ENCODE results near the gene CRMP1. TPM values are rescaled to one million over a fixed set of nuclear protein-coding genes. Genes with fewer than 3 reads are reported as not detected.

The CRMP1 gene
- total RNA-seq (2021) (109 to 134 TPM (median 110 TPM) in 3 replicates), Bru-seq, nascent RNA (percentile 76 among the genes with signal in this experiment)
- long read RNA-seq, experiment 1, transcript CRMP1-201 (14 exons, 3,146 nt), result minor isoform, 62 of 692 reads
- long read RNA-seq, experiment 1, transcript CRMP1-205 (14 exons, 2,764 nt), result minor isoform, 13 of 692 reads
- long read RNA-seq, experiment 1, transcript CRMP1-202 (14 exons, 2,911 nt), result major isoform, 482 of 692 reads
- long read RNA-seq, experiment 1, partial matches to known transcripts, result 68 of 692 reads
- long read RNA-seq, experiment 1, other reads (novel, unspliced or antisense), result 62 of 692 reads
- long read RNA-seq, experiment 2, transcript CRMP1-201 (14 exons, 3,146 nt), result minor isoform, 24 of 203 reads
- long read RNA-seq, experiment 2, transcript CRMP1-206 (2 exons, 2,436 nt), result minor isoform, 8 of 203 reads
- long read RNA-seq, experiment 2, transcript CRMP1-202 (14 exons, 2,911 nt), result major isoform, 73 of 203 reads
- long read RNA-seq, experiment 2, partial matches to known transcripts, result 77 of 203 reads
- long read RNA-seq, experiment 2, other reads (novel, unspliced or antisense), result 20 of 203 reads
- long read RNA-seq, experiment 3, partial matches to known transcripts, result 3 of 5 reads
- long read RNA-seq, experiment 3, other reads (novel, unspliced or antisense), result 1 of 5 reads

GRCh38 chr4:5893004-5893580 lies at the start of gene CRMP1:
Gene CRMP1 (minus strand): TSS chr4:5893086. CDS start chr4:5892969, 117 bp downstream.
- peaks cover 12% of the 10 kb centered on the region for H3K9me3 Mint-ChIP-seq
- H3K27me3 Mint-ChIP-seq (ENCODE audit: low read depth), result peaks cover 85% of the 10 kb centered on the region

More at GRCh38 chr4:5893004-5893580, at the start of gene CRMP1:
- peak within 1 kb of the TSS; percentile 73 for H3K4me3 Mint-ChIP-seq
- H3K4me1 Mint-ChIP-seq, result peaks cover 46% of the 10 kb centered on the region
- peaks cover 8% of the 10 kb centered on the region for H3K36me3 Mint-ChIP-seq
- ChIA-PET CTCF (interaction anchor here (0.7 to 2.1 kb wide), 8 partner anchors 10 to 140 kb away, joined by 3 to 13 read pairs (median 6); no protein-coding TSS in a partner anchor), POLR2A (no interaction called here)
- DNase-seq (ENCODE audit: low spot score), result peak; percentile 81
- TF ChIP-seq PREB (CRISPR knock-in tag; IDR thresholded peaks at IDR 0.05; ENCODE audit: borderline replicate concordance) (no peak), NFYB (CRISPR knock-in tag; conservative IDR thresholded peaks at IDR 0.05; ENCODE audit: low read depth) (no peak), ZNF425 (CRISPR knock-in tag; conservative IDR thresholded peaks at IDR 0.05) (no peak), CTCF (IDR thresholded peaks at IDR 0.05) (no peak), IRF2 (CRISPR knock-in tag; IDR thresholded peaks at IDR 0.05; ENCODE audit: borderline replicate concordance, low read depth) (no peak), MAX (CRISPR knock-in tag; IDR thresholded peaks at IDR 0.05) (peak; percentile 21; the same call in 1 of the 2 replicates), NFE2L1 (CRISPR knock-in tag; IDR thresholded peaks at IDR 0.05) (0 out of 2 replicates have a peak, but pooled peaks have one; percentile 17), FOXP4 (CRISPR knock-in tag; IDR thresholded peaks at IDR 0.05) (0 out of 2 replicates have a peak, but pooled peaks have one; percentile 11)
- H3K27ac Mint-ChIP-seq, result no peak within 1 kb of the TSS
- peak; percentile 52 for ATAC-seq

Measured in WTC11 (cell line).